H1 (cell line): Measurements from ENCODE around the gene DYNLL1. TPM values are rescaled to one million over a fixed set of nuclear protein-coding genes. Genes with fewer than 3 reads are reported as not detected.
A peak's percentile ranks its signal among the peaks of the same experiment; 100 is the strongest.

ENCODE experiments used
- ASH2L ChIP-seq: fragments of 200-600, 300-600 bp; sonication (generic); IDR thresholded peaks from one replicate; pipeline ENCODE4 v1.7.1; 2017; ENCODE audit warnings: low read length
- CBX5 ChIP-seq: fragments of 300-800, 300-1000 bp; sonication (generic); IDR thresholded peaks from 2 replicates; pipeline ENCODE4 v1.7.1; 2016; ENCODE audit warnings: antibody characterized with exemption, low read length, low read depth
- CHD2 ChIP-seq: IDR thresholded peaks from 2 replicates; pipeline ENCODE4 v1.6.1; 2012; ENCODE audit warnings: low read length, improper control_type of control experiment
- CTBP2 ChIP-seq: IDR thresholded peaks from 2 replicates; pipeline ENCODE4 v1.7.0; 2011; ENCODE audit warnings: borderline replicate concordance, mild to moderate bottlenecking, moderate library complexity, mixed read lengths, low read length; ENCODE audit not compliant: insufficient read depth, insufficient read length
- EP300 ChIP-seq, 2 experiments: IDR thresholded peaks; 1 replicate in 1 of 2; 2 replicates in 1 of 2; pipeline ENCODE4 v1.6.1; 2011 to 2012; ENCODE audit warnings: low read depth in 2 of 2, low read length in 2 of 2, mild to moderate bottlenecking in 2 of 2, borderline replicate concordance in 1 of 2, inconsistent platforms in 1 of 2, moderate library complexity in 1 of 2
- GTF2F1 ChIP-seq: IDR thresholded peaks from 2 replicates; pipeline ENCODE4 v1.6.1; 2012; ENCODE audit warnings: low read depth, low read length, improper control_type of control experiment, borderline replicate concordance
- JUND ChIP-seq: IDR thresholded peaks from 2 replicates; pipeline ENCODE4 v1.6.1; 2011; ENCODE audit warnings: mild to moderate bottlenecking, improper control_type of control experiment, low read length
- KDM1A ChIP-seq: fragments of 200-600, 300-600 bp; sonication (generic); IDR thresholded peaks from 2 replicates; pipeline ENCODE4 v1.7.1; 2016; ENCODE audit warnings: mild to moderate bottlenecking, low read length, borderline replicate concordance
- POU5F1 ChIP-seq: IDR thresholded peaks from 2 replicates; pipeline ENCODE4 v1.6.1; 2011; ENCODE audit warnings: low read depth, mild to moderate bottlenecking, low read length, moderate library complexity
- SP2 ChIP-seq: IDR thresholded peaks from 2 replicates; pipeline ENCODE4 v1.6.1; 2012; ENCODE audit warnings: mild to moderate bottlenecking, low read length, inconsistent platforms
- polyA plus RNA-seq, 7 experiments: library from polyadenylated mRNA; depleted of rRNA in 3 of 7; stranded (reverse) in 5 of 7; unstranded in 2 of 7; fragments of >200 nt in 5 of 7; fragments of 200-250 nt in 2 of 7; gene quantifications; 1 replicate in 5 of 7; 2 replicates in 1 of 7; 4 replicates in 1 of 7; pipeline versions ENCODE4 v1.2.1 to v1.2.3, GENCODE V29; 2011 to 2013; ENCODE audit warnings: missing spikeins in 2 of 7, mixed read lengths in 2 of 7
- total RNA-seq: library from RNA; stranded (reverse); fragmentation: NEBNext Ultra II Directional; extraction: Animal tissue kit (Norgen Biotek cat#: 25700); gene quantifications from 2 replicates; pipeline ENCODE4 v1.2.1, GENCODE V29; 2021
- TF ChIP-seq, protein P1 (sequence below): fragments of 300-600 bp; sonication (generic); IDR thresholded peaks from 2 replicates; pipeline ENCODE4 v1.7.1; 2012; ENCODE audit warnings: low read length, moderate library complexity, mild to moderate bottlenecking, inconsistent platforms; ENCODE audit not compliant: insufficient replicate concordance

Gene DYNLL1
- total and polyA plus RNA-seq, 2 of the 8 experiments (the other 6 are each of a cell fraction or from before 2014, with no cell fraction given) = 423 to 488 TPM

DNA sequence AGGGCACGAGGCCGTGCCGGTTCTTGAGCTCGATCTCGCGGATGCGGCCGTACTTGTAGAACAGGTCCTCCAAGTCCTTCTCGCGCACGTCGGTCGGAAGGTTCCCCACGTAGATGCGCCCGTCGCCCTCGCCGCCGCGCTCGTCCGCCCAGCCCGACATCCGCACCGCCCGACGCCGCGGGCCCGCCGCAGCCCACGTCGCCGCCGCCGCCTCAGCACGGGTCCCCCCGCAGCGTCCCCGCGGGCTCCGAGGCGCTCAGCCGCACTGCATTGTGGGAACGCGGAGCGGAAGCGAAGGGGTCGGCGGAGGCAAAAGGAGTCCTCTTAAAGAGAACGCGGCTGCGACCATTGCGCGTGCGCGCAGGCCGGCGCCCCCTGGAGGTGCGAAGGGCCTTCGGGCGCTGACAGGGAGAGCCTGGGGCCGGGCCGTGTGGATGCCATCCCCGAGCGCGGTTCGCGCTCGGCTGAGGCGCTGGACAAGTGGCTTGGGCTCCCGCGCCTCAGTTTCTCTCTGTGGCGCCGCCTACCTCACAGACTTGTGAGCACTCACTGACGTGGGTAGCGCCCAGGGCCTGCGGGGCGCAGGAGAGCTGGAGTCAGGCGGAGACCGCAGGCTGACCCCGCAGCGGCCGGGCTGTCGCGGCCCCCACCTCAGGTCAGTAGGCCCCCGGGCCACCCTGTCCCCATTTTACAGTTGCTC is 26.3 kb upstream of the DYNLL1 start, which contains the start of gene SRSF9 (continued):
- TF ChIP-seq ASH2L = peak; percentile 67
- no peak for TF ChIP-seq CTBP2
- TF ChIP-seq, protein P1, sequence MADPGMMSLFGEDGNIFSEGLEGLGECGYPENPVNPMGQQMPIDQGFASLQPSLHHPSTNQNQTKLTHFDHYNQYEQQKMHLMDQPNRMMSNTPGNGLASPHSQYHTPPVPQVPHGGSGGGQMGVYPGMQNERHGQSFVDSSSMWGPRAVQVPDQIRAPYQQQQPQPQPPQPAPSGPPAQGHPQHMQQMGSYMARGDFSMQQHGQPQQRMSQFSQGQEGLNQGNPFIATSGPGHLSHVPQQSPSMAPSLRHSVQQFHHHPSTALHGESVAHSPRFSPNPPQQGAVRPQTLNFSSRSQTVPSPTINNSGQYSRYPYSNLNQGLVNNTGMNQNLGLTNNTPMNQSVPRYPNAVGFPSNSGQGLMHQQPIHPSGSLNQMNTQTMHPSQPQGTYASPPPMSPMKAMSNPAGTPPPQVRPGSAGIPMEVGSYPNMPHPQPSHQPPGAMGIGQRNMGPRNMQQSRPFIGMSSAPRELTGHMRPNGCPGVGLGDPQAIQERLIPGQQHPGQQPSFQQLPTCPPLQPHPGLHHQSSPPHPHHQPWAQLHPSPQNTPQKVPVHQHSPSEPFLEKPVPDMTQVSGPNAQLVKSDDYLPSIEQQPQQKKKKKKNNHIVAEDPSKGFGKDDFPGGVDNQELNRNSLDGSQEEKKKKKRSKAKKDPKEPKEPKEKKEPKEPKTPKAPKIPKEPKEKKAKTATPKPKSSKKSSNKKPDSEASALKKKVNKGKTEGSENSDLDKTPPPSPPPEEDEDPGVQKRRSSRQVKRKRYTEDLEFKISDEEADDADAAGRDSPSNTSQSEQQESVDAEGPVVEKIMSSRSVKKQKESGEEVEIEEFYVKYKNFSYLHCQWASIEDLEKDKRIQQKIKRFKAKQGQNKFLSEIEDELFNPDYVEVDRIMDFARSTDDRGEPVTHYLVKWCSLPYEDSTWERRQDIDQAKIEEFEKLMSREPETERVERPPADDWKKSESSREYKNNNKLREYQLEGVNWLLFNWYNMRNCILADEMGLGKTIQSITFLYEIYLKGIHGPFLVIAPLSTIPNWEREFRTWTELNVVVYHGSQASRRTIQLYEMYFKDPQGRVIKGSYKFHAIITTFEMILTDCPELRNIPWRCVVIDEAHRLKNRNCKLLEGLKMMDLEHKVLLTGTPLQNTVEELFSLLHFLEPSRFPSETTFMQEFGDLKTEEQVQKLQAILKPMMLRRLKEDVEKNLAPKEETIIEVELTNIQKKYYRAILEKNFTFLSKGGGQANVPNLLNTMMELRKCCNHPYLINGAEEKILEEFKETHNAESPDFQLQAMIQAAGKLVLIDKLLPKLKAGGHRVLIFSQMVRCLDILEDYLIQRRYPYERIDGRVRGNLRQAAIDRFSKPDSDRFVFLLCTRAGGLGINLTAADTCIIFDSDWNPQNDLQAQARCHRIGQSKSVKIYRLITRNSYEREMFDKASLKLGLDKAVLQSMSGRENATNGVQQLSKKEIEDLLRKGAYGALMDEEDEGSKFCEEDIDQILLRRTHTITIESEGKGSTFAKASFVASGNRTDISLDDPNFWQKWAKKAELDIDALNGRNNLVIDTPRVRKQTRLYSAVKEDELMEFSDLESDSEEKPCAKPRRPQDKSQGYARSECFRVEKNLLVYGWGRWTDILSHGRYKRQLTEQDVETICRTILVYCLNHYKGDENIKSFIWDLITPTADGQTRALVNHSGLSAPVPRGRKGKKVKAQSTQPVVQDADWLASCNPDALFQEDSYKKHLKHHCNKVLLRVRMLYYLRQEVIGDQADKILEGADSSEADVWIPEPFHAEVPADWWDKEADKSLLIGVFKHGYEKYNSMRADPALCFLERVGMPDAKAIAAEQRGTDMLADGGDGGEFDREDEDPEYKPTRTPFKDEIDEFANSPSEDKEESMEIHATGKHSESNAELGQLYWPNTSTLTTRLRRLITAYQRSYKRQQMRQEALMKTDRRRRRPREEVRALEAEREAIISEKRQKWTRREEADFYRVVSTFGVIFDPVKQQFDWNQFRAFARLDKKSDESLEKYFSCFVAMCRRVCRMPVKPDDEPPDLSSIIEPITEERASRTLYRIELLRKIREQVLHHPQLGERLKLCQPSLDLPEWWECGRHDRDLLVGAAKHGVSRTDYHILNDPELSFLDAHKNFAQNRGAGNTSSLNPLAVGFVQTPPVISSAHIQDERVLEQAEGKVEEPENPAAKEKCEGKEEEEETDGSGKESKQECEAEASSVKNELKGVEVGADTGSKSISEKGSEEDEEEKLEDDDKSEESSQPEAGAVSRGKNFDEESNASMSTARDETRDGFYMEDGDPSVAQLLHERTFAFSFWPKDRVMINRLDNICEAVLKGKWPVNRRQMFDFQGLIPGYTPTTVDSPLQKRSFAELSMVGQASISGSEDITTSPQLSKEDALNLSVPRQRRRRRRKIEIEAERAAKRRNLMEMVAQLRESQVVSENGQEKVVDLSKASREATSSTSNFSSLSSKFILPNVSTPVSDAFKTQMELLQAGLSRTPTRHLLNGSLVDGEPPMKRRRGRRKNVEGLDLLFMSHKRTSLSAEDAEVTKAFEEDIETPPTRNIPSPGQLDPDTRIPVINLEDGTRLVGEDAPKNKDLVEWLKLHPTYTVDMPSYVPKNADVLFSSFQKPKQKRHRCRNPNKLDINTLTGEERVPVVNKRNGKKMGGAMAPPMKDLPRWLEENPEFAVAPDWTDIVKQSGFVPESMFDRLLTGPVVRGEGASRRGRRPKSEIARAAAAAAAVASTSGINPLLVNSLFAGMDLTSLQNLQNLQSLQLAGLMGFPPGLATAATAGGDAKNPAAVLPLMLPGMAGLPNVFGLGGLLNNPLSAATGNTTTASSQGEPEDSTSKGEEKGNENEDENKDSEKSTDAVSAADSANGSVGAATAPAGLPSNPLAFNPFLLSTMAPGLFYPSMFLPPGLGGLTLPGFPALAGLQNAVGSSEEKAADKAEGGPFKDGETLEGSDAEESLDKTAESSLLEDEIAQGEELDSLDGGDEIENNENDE = no peak
- no peak for TF ChIP-seq EP300 (IDR thresholded peaks at IDR 0.05; ENCODE audit: borderline replicate concordance in 1 of 2, low read depth in 2 of 2, low read length in 2 of 2)
- TF ChIP-seq CHD2 = peak; percentile 75
- no peak for TF ChIP-seq CBX5
- no peak for TF ChIP-seq KDM1A
- no peak for TF ChIP-seq GTF2F1
- TF ChIP-seq JUND = no peak
- no peak for TF ChIP-seq POU5F1
- TF ChIP-seq SP2 = no peak
